Inferior parietal cortex (tissue), 1 donor: ENCODE results near the gene FAM25A.
"Not testable (repeated sequence)": the region's sequence is repeated elsewhere in the genome, so short reads cannot be mapped to it uniquely, and the experiment has no call there.

Experiments
- DNase-seq: peaks from one replicate; pipeline ENCODE4 v3.0.0-alpha.2; 2016; ENCODE audit errors: extremely low spot score

Gene FAM25A

DNA sequence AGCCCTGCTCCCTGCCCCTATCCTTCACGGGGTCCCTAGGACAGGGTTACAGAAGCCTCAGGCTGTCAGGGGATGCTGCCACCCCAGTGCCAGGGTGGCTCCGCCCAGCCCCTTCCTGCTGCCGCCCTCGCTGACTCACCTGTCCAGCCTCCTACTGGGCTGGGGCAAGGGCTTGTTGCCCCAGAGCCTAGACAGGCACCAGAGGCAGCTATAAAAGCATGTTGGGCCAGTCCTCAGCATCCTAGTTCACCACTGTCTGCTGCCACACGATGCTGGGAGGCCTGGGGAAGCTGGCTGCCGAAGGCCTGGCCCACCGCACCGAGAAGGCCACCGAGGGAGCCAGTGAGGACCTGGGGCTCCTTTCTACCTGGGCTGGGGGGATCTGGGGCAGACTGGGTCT, at the start of gene FAM25A:
Gene FAM25A, plus strand, starts transcription at position 239 of the 400 bp plus-strand sequence. Its CDS starts 31 bp downstream, at position 270.
- not testable (repeated sequence) for DNase-seq

DNA sequence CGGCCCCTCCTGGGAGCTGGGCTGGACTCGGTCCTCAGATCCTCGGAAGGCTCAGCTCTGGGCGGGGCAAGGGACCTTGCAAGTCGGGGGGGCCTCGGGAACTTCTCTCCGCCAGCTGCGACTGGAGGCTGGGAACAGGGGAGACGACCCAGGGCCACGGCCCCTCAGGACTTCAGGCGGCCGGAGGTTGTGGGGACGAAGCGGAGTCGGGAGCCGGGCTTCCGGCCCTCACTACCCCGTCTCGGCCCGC, 49.2 kb upstream of the FAM25A start:
- no peak for DNase-seq

DNA sequence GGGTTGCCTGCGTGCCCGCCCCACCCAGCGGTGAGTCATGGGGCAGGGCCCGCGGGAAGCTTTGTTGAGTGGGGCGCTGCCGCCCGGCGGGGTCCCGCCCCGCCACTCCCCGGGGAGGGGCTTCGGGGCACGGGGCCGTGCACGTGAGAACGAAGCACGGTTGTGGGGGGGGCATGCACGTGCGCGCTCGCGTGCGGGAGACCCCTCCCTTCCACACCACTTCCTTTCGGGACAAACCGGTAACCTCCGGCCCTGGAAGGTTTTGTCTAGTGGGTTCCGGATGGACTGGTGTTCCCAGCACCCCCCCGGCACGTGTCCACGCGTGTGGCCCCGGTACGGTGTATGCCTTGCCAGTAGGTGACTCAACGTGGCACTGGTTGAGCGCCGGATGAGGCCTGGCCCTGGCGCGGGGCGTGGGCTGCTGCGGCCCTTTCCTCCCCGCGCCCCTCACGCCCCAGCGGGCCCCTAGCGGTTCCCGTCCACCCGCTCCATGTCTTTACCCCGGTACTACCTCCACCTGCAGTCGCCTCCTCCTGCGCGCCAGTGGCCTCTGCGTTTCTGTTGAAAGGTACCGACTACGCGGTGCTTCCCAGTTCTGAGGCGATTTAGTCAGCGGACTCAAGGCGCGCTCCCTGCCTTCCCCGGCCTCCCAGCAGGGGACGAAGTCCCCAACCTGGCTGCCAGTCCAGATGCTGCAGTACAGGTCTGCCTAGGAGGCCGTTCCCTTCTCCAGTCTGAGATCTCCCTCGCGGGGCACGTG, 48.7 kb upstream of the FAM25A start:
- no peak for DNase-seq

DNA sequence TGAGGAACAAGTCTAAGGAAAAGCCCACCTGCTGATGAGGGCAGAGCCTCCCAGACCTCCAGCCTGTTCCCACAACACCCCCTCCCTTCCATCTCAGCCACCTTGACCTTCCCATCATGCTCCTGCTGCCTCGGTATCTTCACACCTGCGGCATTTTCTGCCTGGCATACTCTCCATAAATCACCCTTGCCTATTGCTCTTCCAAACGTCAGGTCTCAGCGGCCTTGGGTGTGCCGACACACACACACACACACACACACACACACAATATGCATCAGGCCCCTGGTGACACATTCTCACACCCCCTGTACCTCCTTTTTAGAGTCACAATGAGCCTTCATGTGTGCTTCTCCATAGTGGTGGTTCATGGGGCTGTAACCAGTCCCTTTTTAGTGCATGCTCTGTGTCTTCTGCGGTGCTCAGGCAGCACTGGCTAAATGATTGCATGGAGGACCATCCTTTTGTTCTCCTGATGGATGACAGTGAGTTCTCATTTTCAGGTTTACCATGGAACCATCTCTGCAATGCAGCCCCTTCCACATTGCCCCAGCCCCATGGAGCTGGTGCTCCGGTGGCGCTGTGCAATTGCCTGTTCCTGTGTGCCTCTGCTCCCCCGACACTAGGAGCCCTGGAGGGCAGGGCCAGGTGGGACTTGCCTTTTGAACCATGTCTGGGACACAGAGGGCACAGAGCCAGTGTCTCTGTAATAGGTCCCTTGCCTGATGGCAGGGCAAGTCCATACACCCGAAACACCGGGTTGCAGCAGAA, 47.3 kb upstream of the FAM25A start:
- DNase-seq = no peak

DNA sequence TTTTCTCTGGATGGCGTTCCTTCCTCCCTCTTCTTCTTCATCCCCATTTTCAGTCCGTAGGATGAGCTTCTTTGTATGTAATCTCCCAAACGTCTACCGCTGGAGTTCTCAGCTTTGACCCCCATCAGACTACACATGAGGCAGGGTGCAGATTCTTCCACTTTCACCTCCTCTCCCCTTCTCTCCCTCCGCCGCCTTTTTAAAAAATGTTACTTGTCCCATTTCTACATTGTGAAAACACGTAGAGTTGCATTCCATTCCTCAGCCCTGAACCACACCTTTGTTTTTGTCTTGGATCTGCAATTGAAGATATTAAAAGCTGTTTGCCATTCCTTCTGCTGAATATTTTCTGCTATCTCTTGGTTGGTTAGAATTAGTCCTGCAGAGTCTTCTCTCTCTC, 45.6 kb upstream of the FAM25A start:
- no peak for DNase-seq

DNA sequence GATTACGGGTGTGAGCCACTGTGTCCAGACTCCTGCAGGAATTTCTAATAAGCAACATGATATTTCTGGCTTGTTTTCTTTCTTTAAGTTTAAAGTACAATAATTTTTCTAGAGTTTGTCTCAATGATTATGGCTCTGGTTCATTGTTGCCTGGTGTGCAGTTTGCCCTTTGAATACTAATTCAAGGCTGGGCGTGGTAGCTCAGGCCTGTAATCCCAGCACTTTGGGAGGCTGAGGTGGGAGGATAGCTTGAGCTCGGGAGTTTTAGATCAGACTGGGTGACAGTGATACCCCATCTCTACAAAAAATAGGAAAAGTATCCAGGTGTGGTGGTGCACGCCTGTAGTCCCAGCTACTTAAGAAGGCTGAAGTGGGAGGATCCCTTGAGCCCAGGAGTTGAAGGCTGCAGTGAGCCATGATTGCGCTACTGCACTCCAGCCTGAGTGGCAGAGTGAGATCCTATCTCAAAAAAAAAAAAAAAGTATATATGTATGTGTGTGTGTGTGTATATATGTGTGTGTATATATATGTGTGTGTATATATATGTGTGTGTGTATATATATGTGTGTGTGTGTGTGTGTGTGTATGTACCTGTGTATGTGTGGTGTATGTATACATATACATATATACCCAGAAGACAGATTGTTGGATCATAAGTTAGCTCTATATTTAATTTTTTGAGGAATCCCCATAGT, 43.6 kb upstream of the FAM25A start:
- no peak for DNase-seq

DNA sequence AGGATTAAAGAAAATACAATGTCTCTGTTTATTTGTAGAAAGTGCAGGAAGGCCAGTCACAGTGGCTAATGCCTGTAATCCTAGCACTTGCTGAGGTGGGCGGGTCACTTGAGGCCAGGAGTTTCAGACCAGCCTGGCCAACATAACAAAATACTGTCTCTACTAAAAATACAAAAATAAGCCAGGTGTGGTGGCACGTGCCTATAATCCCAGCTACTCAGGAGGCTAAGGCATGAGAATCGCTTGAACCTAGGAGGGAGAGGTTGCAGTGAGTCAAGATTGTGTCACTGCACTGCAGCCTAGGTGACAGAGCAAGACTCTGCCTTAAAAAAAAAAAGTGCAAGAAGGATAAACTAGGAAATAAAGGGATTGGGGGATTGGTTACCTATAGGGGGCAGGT, 41.6 kb upstream of the FAM25A start:
- not testable (repeated sequence) for DNase-seq

DNA sequence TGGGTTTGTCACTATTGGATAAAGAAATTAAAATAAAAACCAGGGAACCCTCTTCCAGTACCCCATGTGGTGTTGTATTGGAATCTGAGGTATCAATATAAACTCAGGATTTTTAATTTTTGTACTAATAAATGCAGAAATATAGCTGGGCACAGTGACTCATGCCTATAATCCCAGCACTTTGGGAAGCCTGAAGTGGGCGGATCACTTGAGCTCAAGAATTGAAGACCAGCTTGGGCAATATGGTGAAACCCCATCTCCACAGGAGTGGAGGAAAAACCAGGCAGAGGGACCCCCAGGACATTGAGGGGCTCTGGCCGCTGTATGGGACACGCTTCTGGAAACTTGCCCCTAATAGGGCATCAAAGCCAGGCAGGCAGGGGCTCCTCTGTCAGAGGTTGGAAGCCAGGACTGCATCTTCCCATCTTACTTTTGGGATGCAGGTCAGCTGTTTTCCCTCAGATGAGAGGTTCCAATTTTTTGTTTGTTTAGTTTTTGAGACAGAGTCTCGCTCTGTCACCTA, 40.7 kb upstream of the FAM25A start:
- DNase-seq = no peak

DNA sequence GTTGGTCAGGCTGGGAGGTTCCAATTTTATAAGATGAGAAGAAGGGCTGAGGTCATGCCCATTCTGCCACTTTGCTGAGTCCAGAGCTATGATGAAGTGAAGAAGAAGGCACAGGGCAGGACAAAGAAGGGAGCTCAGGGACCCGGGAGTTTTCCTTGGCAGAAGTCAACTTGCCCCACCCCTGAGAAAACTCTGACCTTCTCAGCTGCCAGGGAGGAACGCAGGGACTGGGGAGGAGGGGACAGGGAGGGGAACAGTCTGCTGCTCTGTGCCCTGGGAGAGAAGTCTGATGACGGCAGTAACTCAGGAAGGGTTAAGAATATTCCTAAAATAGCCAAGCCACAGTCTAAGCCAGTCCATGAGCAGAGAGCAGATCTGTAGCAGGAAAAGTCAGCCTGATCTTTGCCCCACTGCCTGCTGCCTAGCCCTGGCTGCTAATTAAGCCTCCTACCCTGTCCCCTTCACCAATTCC, 40.1 kb upstream of the FAM25A start:
- no peak for DNase-seq

DNA sequence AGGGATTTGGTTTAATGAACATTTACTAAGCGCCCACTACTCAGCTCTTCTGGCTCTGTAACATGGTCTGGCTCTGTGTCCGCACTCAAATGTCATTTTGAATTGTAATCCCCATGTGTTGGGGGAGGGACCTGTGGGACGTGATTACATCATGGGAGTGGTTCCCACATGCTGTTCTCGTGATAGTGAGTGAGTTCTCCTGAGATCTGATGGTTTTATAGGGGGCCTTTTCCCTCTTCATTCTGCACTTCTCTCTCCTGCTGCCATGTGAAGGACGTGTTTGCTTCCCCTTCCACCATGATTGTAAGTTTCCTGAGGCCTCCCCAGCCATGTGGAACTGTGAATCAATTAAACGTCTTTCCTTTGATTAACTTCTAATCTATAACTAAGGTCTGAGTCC, 39.1 kb upstream of the FAM25A start:
- not testable (repeated sequence) for DNase-seq

DNA sequence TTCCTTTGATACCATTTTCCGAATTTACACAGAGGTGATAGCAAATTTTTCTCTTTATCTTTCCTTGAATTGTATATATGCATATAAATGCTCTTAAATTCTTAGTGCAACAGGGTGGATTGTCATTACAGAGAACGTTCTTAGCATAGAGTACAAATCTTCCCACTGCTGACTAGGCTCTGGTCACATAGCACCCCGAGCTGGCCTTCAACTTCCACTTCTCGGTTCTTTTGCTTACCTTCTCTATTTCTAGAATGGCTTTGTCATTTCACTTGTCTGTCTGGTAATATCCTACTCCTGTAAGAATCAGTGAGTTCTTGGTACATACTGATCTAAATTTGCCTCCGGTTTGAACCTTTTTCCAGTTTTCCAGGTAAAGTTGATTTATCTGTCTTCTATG, 38.4 kb upstream of the FAM25A start:
- no peak for DNase-seq

DNA sequence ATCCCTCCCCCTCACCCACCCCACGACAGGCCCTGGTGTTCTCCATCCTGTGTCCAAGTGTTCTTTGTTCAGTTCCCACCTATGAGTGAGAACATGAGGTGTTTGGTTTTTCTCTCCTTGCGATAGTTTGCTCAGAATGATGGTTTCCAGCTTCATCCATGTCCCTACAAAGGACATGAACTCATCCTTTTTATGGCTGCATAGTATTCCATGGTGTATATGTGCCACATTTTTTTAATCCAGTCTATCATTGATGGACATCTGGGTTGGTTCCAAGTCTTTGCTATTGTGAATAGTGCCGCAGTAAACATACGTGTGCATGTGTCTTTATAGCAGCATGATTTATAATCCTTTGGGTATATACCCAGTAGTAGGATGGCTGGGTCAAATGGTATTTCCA, 35.6 kb upstream of the FAM25A start:
- not testable (repeated sequence) for DNase-seq

DNA sequence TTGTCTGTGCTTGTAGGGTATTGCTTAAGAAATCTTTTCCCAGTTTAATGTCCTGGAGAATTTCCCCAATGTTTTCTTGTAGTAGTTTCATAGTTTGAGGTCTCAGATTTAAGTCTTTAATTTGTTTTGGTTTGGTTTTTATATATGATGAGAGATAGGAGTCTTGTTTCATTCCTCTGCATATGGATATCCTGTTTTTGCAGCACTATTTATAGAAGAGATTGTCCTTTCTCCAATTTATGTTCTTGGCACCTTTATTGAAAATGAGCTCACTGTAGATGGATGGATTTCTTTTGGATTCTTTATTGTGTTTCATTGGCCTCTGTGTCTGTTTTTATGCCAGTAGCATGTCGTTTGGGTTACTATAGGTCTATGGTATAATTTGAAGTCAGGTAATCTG, 31.6 kb upstream of the FAM25A start:
- no peak for DNase-seq

DNA sequence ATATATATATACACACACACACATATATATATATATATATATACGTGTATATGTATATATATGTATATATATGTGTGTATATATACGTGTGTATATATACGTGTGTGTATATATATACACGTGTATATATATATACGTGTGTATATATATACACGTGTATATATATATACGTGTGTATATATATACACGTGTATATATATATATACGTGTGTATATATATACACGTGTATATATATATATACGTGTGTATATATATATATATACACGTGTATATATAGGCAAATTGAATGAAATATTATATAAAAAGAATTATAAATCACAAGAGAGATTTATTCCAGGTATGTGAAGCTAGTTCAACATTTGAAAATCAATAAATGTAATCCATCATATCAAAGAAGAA, 28.7 kb upstream of the FAM25A start:
- DNase-seq = not testable (repeated sequence)

DNA sequence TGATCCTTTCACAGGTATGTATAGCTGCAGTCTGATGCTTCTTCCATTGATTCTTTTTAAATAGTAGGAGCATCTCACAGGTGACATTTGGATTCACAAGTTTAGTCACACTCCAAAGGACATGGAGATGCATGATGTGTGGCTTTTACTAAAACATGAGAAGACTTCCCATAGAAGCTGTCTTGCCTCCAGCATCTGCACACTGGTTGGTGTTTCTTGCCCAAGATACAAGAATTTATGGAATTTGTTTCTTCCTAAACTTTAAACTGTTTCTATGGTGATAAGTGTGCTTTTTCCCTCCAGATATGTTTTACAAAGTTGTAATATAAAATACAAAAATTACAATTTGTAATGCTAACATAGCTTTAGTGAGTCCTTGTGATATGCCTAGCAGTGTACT, 27.6 kb upstream of the FAM25A start:
- DNase-seq = no peak

DNA sequence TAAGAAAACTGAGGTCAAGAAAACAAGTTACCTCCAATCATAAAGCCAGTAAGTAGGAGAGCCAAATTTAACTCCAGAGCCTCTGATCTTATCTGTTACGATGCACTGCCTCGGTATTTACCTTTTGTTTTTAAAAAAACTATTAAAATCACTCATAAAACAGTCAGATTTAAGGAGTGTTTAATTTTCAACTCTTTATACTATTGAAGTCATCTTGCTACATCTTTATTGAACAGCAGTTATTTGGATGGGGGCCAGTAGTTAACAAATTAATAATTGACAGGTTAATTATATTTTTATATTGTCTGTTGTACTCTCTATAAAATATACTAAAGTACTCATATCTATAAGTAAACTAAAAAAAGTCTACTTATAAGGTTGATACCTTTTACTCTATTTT, 27.2 kb upstream of the FAM25A start:
- no peak for DNase-seq

DNA sequence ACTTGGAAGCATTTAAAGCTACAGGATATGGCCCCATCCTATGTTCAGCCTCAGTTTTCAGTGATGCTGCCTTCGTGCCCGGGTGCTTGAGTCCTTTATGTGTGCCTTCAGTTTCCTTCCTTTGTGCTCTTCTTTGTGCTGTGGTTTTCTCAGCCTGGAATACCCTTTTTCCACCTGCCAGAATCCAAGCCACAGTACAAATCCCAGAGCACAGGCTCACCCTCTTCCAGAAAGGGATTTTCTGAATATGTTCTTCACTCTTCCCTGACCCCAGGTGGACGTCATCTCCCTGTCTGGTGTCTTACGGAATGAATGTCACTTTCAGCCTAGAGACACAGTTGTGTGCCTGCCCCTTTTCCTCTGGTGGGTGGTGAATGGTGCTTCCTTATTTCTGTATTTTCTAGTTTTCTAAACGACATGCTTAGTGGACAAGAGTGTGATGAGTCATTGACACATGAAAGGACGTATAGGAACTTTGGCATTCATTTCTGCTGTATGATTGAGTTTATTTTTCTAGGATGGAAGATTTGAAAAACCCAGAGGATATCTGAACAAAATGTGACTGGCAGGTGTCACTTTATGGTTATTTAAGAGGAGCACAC, 20.2 kb upstream of the FAM25A start:
- DNase-seq = not testable (repeated sequence)

DNA sequence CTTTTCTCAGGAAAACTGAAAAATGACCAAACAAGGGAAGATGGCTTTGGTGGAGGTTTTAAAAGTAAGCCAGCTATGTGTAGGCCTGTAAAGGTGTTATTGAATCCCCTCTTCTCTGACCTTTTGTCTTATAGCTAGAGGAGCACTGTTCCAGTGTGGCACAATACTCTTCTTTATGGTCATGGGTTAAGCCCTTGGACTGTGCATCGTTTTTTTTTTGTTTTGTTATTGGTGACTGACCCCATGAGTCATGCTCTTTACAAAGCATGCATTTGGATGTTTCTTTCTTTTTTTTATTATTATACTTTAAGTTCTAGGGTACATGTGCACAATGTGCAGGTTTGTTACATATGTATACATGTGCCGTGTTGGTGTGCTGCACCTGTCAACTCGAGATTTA, 19.6 kb upstream of the FAM25A start:
- DNase-seq = no peak

DNA sequence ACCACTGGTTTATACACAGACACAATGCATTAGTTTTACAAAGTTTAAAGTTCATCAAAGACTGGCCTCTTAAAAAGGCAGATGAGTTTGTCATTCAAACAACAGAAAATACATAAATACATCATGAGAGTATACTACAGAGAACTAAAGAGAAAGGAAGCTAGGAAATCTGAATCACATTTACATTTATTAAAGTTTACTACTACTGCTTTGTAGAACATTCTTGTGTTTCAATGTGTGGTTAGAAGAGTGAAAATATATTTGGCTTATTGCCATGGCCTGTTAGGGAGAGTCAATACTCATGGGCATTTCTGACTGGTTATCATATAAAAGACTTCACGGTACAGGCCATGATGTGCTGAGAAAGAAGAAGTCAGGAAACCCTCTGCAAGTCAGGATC, 13.0 kb upstream of the FAM25A start:
- not testable (repeated sequence) for DNase-seq

DNA sequence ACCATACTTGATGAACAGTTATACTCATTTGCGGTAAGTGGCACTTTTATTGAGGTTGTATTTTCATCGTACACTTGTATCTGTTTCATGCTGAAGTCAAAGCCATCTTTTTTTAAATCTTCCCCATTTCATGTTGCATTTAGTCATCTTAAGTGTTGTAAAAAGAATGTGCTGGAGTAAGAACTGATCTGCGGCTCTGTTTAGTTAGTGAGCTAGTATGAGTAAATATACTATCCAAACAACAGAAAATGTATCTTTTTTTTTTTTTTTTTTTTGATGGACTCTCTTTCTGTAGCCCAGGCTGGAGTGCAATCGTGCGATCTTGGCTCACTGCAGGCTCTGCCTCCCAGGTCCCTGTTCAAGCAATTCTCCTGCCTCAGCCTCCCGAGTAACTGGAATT, 12.4 kb upstream of the FAM25A start:
- DNase-seq = not testable (repeated sequence)

DNA sequence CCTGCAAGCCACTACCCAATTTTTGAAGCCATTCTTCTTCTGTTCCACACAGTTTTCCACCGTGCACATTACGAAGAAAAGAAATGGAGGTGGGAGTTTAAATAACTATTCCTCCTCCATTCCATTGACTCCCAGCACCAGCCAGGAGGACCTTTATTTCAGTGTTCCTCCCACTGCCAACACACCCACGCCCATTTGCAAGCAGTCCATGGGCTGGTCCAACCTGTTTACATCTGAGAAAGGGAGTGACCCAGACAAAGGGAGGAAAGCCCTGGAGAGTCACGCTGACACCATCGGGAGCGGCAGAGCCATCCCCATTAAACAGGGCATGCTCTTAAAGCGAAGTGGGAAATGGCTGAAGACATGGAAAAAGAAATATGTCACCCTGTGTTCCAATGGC, 11.8 kb upstream of the FAM25A start:
- not testable (repeated sequence) for DNase-seq

DNA sequence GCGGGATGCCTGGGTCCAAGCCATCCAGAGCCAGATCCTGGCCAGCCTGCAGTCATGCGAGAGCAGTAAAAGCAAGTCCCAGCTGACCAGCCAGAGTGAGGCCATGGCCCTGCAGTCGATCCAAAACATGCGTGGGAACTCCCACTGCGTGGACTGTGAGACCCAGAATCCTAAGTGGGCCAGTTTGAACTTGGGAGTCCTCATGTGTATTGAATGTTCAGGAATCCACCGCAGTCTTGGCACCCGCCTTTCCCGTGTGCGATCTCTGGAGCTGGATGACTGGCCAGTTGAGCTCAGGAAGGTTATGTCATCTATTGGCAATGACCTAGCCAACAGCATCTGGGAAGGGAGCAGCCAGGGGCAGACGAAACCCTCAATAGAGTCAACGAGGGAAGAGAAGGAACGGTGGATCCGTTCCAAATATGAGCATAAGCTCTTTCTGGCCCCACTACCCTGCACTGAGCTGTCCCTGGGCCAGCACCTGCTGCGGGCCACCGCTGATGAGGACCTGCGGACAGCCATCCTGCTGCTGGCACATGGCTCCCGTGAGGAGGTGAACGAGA, 10.9 kb upstream of the FAM25A start:
- not testable (repeated sequence) for DNase-seq
